Stimulated activated naive CD8-positive, alpha-beta T cell treated with anti-CD3 and anti-CD28 coated beads, Interleukin-15, amount 100 ng/mL, for 72 hours (primary cell): ENCODE results near the gene TLDC2.
"Not testable (repeated sequence)": the region's sequence is repeated elsewhere in the genome, so short reads cannot be mapped to it uniquely, and the experiment has no call there.

Experiments
- ATAC-seq: fragments of 150-1000 bp; cut with Tn5 transposase; 2 replicates; pipeline ENCODE4 v1.10.0; 2021; ENCODE audit warnings: mild to moderate bottlenecking, moderate library complexity
- DNase-seq, 2 donors: peaks; one replicate each; pipeline ENCODE4 v3.0.0; 2021 to 2022
- H3K27ac Mint-ChIP-seq, 2 donors: one replicate each; pipeline ENCODE4 v1.8.0; 2022; ENCODE audit warnings: mild to moderate bottlenecking in 2 of 2, mixed read lengths in 2 of 2, moderate library complexity in 2 of 2
- H3K27me3 Mint-ChIP-seq: one replicate; pipeline ENCODE4 v1.8.0; 2022; ENCODE audit warnings: mixed read lengths
- H3K4me1 Mint-ChIP-seq: one replicate; pipeline ENCODE4 v1.8.0; 2022; ENCODE audit warnings: mild to moderate bottlenecking, mixed read lengths
- H3K4me3 Mint-ChIP-seq, 2 donors: one replicate each; pipeline ENCODE4 v1.8.0; 2022; ENCODE audit warnings: mild to moderate bottlenecking in 2 of 2, mixed read lengths in 2 of 2, moderate library complexity in 1 of 2
- H3K9me3 Mint-ChIP-seq, 2 donors: one replicate each; pipeline ENCODE4 v1.8.0; 2022; ENCODE audit warnings: mixed read lengths in 2 of 2

TLDC2 gene

DNA sequence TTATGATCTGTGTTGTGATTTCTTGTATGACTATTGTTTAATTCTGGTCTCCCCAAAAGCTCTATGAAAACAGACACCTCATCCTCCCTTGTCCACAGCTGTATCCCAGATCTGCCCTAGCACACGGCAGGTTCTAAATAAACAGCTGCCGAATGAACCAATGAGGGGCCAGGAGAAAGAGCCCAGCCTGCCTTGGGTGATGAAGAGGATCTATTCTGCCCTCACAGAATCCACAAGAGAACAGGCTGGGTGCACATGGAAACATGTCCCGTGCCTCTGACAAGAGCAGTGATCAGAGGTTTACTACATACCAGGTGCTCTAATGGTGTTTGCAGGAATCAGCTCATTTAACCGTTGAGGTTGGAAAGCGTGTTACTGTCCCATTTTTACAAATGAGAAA lies 15.6 kb upstream of the TLDC2 start:
- peaks cover 30% of the 10 kb centered on the region for H3K4me1 Mint-ChIP-seq
- H3K27me3 Mint-ChIP-seq, result peaks cover 19% of the 10 kb centered on the region
- ATAC-seq, result no peak
- no peak overlapping the region for H3K27ac Mint-ChIP-seq
- no peaks in the 10 kb centered on the region for H3K9me3 Mint-ChIP-seq
- no peak for DNase-seq
- no peak overlapping the region for H3K4me3 Mint-ChIP-seq

DNA sequence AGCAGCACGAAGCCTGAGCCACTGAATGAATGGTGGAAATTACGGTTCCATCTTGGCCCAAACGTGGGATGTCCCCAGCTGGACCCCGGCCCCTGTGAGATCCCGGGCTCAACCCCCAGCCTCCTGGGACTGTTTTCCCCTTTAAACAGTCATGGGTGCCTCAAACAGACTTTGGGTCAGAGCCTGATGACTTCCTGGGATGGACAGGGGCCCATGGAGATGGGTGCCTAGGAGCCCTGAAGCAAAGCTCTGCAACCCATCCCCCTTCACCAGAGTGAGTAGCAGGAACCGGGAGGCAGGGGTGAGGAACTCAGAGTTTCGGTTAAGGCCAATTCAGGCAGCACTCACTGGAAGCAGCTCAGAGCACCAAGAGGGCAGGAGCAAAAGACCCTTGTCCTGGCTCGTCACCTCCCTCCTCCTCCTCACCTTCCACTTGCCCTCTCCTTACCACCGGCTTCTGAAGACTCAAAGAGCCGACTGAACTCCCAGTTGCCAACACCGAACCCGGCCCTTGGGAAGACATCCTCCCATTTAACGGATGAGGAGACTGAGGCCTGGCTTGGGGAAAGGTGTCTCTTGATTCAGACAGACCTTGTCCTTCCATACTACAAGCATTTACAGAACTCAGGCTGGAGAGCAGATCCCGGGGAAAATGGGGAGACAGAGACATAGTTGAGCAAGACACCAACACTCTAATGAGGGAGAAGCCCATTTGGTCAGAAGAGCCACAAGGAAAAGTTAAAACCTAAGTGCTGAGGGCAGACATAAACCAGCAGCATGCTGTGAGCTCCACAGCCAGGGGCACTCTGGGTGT lies 14.9 kb upstream of the TLDC2 start:
- Mint-ChIP-seq H3K4me1 (peaks cover 30% of the 10 kb centered on the region), H3K9me3 (no peaks in the 10 kb centered on the region), H3K27ac (peak overlapping the region in 1 of 2 donors; percentile 45)

DNA sequence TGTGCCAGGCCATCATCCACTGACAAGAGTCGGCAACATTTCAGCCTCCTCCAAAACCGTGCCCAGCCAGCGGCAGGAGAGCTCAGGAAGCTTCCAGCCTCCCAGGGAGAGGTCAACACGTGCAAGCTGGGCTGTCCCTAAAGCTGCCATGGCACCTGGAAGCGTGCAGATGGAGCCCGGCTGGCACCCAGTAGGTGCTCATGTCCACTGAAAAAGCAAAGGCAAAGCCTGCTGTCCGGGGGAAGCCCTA lies 14.4 kb upstream of the TLDC2 start:
- no peaks in the 10 kb centered on the region for H3K9me3 Mint-ChIP-seq
- peaks cover 24% of the 10 kb centered on the region for H3K4me1 Mint-ChIP-seq
- H3K4me3 Mint-ChIP-seq, result peak overlapping the region in 1 of 2 donors; percentile 36
- DNase-seq (no peak), ATAC-seq (no peak)
- H3K27ac Mint-ChIP-seq, result no peak overlapping the region
- H3K27me3 Mint-ChIP-seq, result peaks cover 29% of the 10 kb centered on the region

More for the DNA sequence above, 14.9 kb upstream of the TLDC2 start:
- Mint-ChIP-seq H3K27me3 (peaks cover 26% of the 10 kb centered on the region), H3K4me3 (no peak overlapping the region)
- ATAC-seq (no peak), DNase-seq (no peak)

DNA sequence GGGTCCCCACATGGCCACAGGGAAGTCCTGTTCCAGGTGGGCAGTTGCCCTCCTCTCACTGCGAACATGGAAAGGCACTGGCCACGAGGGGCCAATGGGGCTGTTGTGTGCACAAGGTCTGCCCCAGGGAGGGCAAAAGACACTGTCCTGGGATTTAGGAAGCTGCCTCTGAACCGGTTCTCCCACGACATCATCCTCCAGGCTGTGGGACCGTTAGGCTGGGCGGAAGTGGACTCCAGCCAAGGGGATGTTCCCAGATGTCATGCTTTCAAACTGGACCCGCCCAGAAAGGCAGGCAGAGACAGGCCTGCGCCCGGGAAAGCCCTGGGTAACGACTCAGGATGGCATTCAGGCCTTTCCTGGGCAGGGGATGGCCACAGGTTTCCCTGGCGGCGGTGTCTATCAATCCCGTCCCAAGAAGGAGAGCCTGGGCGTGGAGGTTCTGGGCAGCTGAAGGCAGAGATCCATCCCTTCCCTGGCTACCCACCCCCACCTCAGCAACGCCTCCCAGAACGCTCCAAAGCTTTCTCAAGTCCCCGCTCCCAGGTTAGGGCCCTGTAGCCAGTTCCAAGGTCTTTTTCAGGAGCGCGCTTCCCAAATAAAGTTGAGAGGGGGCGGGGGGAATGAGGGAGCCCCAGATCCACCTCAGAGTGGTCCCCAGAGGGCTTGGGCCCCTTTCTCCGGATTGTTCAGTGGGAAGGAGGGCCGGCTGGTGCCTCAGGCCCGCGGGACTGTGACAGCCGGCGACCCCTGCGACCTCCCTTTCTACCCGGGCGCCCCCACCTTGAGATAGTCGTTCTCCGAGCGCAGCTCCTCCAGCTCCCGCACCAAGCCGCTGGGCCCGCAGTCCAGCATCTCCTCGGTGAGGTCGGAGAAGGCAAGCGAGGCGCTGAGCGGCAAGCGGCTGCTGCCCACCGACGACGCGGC lies 13.8 kb upstream of the TLDC2 start:
- peak overlapping the region; percentile 33 to 36 for H3K4me3 Mint-ChIP-seq
- H3K4me1 Mint-ChIP-seq, result peaks cover 18% of the 10 kb centered on the region
- ATAC-seq, result no peak
- no peaks in the 10 kb centered on the region for H3K9me3 Mint-ChIP-seq
- DNase-seq, result no peak
- H3K27me3 Mint-ChIP-seq, result peaks cover 29% of the 10 kb centered on the region
- no peak overlapping the region for H3K27ac Mint-ChIP-seq

DNA sequence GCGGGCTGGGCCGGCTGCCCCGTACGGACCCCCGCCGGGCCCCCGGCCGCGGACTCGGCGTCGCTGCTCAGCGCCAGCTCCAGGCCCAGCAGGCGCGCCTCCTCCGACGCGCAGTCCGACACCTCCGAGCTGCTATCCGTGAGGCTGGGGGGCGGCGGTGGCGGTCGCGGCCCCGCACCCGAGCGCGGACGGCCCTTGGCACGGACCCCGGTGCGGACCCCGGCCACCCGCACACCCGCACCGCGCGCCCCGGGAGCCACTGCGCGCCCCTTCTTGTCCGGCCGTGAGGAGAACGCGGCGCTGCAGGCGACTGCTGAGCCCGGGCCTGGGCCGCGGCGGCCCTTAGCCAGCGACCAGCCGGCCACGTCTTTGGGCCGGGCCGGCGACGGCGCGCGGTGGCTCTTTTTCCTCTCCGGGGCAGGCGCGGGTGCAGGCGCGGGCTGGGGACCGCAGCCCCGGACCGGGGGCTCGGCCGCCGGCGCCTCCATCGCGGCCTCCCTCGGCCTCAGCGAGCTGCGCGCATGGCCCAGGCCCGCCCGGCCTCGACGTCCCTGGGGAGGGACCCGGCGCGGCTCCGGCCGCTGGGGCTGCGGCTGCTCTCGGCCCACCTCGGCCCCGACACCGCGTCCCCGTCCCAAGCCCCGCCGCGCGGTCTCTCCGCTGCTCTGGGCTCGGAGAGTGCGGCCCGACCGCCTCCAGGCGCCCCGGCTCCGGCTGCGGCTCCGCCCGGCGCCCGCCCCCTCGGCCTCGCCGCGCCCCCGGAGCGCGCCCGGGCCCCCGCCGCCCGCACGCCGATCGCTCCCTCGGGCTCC lies 12.9 kb upstream of the TLDC2 start:
- peaks cover 15% of the 10 kb centered on the region for H3K4me1 Mint-ChIP-seq
- no peaks in the 10 kb centered on the region for H3K9me3 Mint-ChIP-seq
- H3K27ac Mint-ChIP-seq, result no peak overlapping the region
- peaks cover 29% of the 10 kb centered on the region for H3K27me3 Mint-ChIP-seq
- DNase-seq (peak in 1 of 2 donors; percentile 38), ATAC-seq (peak; percentile 69)
- H3K4me3 Mint-ChIP-seq, result no peak overlapping the region

DNA sequence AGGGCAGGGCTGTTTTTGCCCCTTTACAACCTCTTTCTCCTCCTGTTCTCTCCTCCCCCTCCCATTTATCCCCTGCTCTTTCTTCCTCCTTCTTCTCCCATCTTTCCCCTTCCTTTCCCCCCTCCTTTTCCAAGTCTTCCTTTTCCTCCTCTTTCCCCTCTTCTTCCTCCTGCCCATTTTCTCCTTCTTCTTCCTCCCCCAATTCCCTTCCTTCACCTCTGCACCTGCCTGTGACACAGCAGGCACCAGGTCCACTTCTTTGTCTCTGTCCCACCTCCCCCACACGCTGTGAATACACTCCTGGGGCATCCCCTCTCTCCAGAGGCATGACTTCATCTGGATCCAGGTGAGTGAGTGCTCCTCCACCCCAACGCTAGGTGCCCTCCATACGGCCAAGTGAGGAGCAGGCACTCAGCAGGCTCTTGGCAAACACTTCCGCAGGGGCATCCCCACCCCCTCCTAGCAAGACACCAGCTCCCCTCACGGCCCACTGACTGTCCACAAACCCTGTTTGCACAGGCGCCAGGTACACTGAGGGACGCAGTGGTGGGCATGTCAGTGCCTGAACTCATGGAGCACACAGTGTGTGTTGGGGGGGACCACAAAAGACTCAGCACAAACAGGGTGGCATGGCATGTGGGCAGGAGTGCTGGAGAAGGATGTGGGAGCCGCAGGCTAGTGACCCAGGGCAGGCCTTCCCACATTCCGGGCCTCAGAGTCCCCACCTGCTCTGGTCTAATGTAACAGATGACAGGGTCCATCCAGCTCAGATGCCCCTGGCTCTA lies 10.7 kb upstream of the TLDC2 start:
- DNase-seq (no peak), ATAC-seq (no peak)
- Mint-ChIP-seq H3K27me3 (peaks cover 29% of the 10 kb centered on the region), H3K4me1 (peaks cover 15% of the 10 kb centered on the region), H3K9me3 (no peaks in the 10 kb centered on the region), H3K4me3 (peak overlapping the region; percentile 87 to 88), H3K27ac (peak overlapping the region in 1 of 2 donors; percentile 8)

DNA sequence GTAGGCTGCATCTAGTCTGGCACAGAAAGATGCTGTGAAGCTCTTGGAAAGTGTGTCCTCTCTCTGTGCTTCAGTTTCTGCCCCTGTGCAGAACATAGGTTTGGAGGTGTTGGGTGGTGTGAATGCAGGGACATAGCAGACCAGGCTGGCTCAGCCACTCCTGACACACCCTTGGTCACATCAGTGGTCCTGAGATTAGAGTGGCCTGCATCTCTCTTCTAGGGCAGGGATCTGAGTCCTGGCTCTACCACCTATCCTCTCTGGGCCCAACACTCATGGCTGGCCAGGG lies 10.1 kb upstream of the TLDC2 start:
- Mint-ChIP-seq H3K9me3 (no peaks in the 10 kb centered on the region), H3K4me1 (peaks cover 15% of the 10 kb centered on the region), H3K4me3 (no peak overlapping the region), H3K27me3 (peaks cover 29% of the 10 kb centered on the region), H3K27ac (no peak overlapping the region)
- DNase-seq (no peak), ATAC-seq (no peak)

DNA sequence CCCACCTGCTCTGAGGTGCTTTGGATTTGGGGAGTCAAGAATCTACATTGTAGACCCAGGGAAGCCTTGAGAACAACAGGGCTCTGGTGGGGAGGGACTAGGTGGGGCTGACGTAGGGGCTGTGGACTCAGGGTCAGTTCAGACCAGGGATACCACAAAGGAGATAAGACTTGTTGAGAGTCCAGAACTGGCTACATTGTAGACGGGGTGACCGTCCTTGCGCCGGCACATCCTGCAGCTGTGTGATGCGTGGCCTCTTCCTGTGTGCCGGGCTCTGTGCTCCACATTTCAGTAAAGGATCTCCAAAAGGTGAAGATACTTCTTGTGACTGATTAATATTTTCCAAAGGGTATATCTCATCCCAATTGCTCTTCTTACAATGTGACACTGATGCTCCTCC lies 9.8 kb upstream of the TLDC2 start:
- H3K27me3 Mint-ChIP-seq, result peaks cover 29% of the 10 kb centered on the region
- no peak for ATAC-seq
- no peak overlapping the region for H3K4me3 Mint-ChIP-seq
- H3K4me1 Mint-ChIP-seq, result peaks cover 15% of the 10 kb centered on the region
- no peak overlapping the region for H3K27ac Mint-ChIP-seq
- H3K9me3 Mint-ChIP-seq, result no peaks in the 10 kb centered on the region
- DNase-seq, result no peak

DNA sequence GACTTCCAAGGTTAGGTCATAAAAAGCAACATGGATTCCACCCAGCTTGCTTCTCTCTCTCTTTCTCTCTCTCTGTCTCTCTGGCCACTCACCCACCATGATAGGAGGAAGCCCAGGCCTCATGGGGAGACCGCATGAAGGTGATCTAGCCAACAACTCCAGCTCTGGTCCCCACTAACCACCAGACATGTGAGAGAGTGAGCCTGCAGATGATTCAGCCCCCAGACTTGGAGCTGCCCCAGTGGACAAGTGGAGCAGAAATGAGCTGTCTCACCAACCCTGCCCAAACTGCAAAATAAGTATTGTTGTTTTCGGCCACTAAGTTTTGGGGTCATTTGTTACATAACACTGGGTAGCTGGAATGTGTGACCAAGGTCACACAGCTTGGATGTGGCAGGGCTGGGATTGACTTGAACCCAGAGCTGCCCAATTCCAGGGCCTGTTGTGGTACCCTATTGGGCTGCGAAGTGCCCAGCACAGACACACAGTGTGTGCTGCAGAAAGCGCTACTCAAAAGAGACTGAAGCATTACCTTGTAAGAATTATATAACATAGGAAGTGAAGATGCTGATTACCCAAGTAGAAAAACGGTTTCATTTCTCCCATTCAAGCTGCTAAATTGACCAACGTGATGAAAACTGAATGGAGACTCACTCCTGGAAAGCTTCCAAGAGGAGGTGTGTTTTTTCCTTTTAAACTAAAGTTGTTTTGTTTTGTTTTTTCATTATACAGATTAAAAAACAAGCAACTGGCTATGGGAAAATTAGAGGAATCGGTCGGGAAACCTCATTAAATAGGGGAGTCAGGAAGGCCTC lies 9.1 kb upstream of the TLDC2 start:
- no peak for ATAC-seq
- H3K4me3 Mint-ChIP-seq, result no peak overlapping the region
- no peak overlapping the region for H3K27ac Mint-ChIP-seq
- no peaks in the 10 kb centered on the region for H3K9me3 Mint-ChIP-seq
- H3K27me3 Mint-ChIP-seq, result peaks cover 23% of the 10 kb centered on the region
- DNase-seq, result no peak
- H3K4me1 Mint-ChIP-seq, result peaks cover 15% of the 10 kb centered on the region

DNA sequence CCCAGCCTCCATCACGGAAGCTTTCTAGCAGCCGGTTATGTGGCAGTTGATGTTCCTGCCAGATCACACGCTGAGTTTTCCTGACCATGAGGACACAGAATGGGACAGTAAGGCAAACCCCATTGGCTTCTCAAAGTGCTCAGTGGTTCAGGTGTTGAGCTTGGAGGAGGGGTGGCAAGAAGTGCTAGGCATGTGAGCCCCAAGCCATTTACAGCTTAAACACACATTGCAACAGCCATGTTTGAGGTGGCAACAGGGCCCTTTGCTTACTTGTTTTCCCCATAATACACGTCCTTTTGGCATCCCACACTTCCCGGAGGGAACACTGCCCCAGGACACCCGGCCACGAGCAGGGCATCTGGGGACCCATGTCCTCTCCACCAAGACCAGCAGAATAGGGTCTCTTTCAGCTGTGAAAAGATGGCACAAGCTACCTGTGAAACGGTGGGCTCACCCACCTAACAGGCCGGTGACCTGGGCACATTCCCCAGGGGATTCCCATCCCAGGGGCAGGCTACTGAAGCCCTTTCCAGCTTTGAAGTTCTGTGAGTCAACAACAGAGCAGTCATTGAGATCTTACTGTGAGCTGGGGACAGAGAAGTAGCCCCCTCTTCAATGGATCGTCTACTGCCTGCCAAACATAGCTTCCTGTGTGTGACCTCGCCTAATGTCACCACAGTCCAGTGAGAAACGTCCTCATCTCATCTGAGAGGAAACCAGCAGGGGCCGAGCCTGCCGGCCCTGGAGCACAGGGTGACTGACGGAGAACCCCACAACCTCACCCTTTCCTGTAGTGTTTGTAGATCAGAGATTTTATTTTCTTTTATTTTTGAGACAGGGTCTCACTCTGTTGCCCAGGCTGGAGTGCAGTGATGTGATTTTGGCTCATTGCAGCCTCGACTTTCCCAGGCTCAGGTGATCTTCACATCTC lies 4.0 kb upstream of the TLDC2 start:
- Mint-ChIP-seq H3K27me3 (no peaks in the 10 kb centered on the region), H3K27ac (no peak overlapping the region), H3K4me1 (peaks cover 12% of the 10 kb centered on the region), H3K9me3 (no peaks in the 10 kb centered on the region), H3K4me3 (no peak overlapping the region)
- ATAC-seq (no peak), DNase-seq (no peak)

DNA sequence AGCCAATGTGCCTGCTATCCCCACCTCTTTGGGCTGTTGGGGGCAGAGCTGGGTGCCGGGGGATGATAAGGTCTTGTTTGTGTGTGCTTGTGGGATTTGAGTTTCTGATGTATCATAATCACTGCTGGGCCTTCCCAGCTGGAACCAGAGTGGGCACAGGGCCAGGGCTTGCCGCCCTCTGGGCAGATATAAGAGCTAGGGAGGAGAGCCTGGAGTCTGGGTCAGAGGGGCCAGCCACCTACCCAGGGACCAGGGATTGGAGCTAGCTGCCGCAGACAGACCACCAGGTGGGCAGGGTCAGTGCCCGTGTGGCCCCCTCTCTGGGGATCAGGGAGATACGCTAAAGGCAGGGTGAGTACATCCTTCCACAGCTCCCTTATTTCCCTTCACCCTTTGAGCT lies 3.1 kb upstream of the TLDC2 start:
- Mint-ChIP-seq H3K4me1 (peaks cover 12% of the 10 kb centered on the region), H3K27me3 (no peaks in the 10 kb centered on the region), H3K9me3 (no peaks in the 10 kb centered on the region), H3K27ac (no peak overlapping the region), H3K4me3 (no peak overlapping the region)
- DNase-seq, result no peak
- no peak for ATAC-seq

DNA sequence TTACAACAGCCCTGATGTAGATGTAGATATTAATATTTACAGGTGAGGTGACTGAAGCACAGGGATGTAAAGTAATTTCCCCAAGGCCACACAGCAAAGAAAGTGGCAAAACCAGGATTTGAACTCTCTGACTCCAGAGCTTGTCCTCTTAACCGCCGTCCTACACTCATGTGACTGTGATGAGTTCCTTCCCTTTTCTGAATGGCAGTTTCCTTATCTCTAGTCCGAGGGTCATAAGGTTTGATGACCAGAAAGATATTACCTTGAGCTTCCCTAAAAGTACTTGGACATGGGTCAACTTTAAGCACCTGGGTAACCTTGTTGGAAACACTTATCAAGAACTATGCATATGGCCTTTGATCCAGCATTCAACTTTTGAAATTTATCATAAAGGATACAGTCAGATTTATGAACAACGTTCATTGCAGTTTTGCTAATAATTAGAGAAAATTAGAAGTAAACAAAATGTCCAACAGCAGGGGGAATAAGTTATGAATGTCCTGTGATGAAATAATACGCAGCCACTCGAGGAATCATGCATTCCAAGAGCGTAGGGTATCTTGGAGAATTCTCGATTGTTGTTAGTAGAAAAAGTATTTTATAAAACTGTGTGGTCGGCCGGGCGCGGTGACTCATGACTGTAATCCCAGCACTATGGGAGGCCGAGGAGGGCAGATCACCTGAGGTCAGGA lies 2.3 kb upstream of the TLDC2 start:
- Mint-ChIP-seq H3K4me3 (no peak overlapping the region), H3K27me3 (no peaks in the 10 kb centered on the region), H3K27ac (peak overlapping the region in 1 of 2 donors; percentile 69), H3K4me1 (peaks cover 12% of the 10 kb centered on the region), H3K9me3 (no peaks in the 10 kb centered on the region)
- no peak for ATAC-seq
- DNase-seq, result no peak

DNA sequence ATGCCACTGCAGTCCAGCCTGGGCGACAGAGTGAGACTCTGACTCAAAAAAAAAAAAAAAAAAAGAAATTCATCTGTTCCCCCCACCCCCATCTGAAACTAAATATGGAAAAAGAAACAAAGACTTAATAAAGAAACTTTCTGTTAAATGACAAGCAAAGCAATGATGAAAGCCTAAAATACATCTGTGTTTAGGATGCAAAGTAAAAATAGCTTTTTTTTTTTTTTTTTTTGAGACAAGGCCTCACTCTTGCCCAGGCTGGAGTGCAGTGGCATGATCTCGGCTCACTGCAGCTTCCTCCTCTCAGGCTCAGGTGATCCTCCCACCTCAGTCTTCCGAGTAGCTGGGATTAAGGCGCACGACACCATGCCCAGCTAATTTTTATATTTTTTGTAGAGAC lies 845 bp upstream of the TLDC2 start:
- not testable (repeated sequence) for H3K4me3 Mint-ChIP-seq

More for the DNA sequence above, 845 bp upstream of the TLDC2 start:
- not testable (repeated sequence) for DNase-seq, H3K27me3 Mint-ChIP-seq, ATAC-seq, H3K9me3 Mint-ChIP-seq
- Mint-ChIP-seq H3K27ac (peak overlapping the region in 1 of 2 donors; percentile 31), H3K4me1 (peaks cover 12% of the 10 kb centered on the region)
